Subcutaneous adipose tissue (tissue), 4 donors: Measurements from ENCODE around the gene KRTAP10-3. TPM values are rescaled to one million over a fixed set of nuclear protein-coding genes. Genes with fewer than 3 reads are reported as not detected.

ENCODE experiments used
- CTCF ChIP-seq: fragments of 450-650 bp; IDR thresholded peaks from one replicate; pipeline ENCODE4 v1.5.1; 2016; ENCODE audit warnings: low read depth, mild to moderate bottlenecking, control low read depth, antibody characterized with exemption, moderate library complexity
- total RNA-seq, 4 donors: library from RNA; depleted of rRNA; stranded (reverse); fragments of >200 nt; gene quantifications; one replicate each; pipeline ENCODE4 v1.1.0, GENCODE V29; 2016

KRTAP10-3 gene
- total RNA-seq, 4 donors from 2014 or later = not detected

- TF ChIP-seq CTCF = no peak
These were observed 6.5 kb downstream of the KRTAP10-3 start for GRCh38 chr21:44552136-44552535.

- TF ChIP-seq CTCF = no peak
These were observed 7.1 kb downstream of the KRTAP10-3 start, which contains the start of gene KRTAP10-2 for GRCh38 chr21:44551340-44551961. TSS of gene KRTAP10-2 (minus strand) at chr21:44551505. CDS start at chr21:44551458, 47 bp downstream.

GRCh38 chr21:44550807-44551206 is 7.8 kb downstream of the KRTAP10-3 start:
- no peak for TF ChIP-seq CTCF

GRCh38 chr21:44549525-44550211 is 8.9 kb downstream of the KRTAP10-3 start:
- TF ChIP-seq CTCF = no peak

GRCh38 chr21:44548922-44549321 is 9.7 kb downstream of the KRTAP10-3 start:
- no peak for TF ChIP-seq CTCF

- TF ChIP-seq CTCF = no peak
These were observed 10.2 kb downstream of the KRTAP10-3 start for GRCh38 chr21:44548381-44548780.

GRCh38 chr21:44547656-44548331 is 10.8 kb downstream of the KRTAP10-3 start:
- no peak for TF ChIP-seq CTCF
